ENCODE data around the gene RAC2. TPM values are rescaled to one million over a fixed set of nuclear protein-coding genes. Genes with fewer than 3 reads are reported as not detected.

RAC2 gene
- total and polyA plus RNA-seq, 3 experiments from 2014 or later = 433 to 1,206 (median 452) TPM

GRCh38 chr22:37267135-37267587, 23.1 kb upstream of the RAC2 start:
- H3K27me3 ChIP-seq (ENCODE audit: insufficient read depth, low read length, poor library complexity, severe bottlenecking) = no peaks in the 10 kb centered on the region
- Mint-ChIP-seq H3K4me1 (peaks cover 21 to 33% (median 32%) of the 10 kb centered on the region in 3 donors), H3K9me3 (peaks cover 0 to 8% (median 4%) of the 10 kb centered on the region in 5 donors), H3K27ac (peak overlapping the region; percentile 63 to 98 (median 92)), H3K4me3 (peak overlapping the region; percentile 83 to 92 (median 88)), H3K27me3 (no peaks in the 10 kb centered on the region), H3K36me3 (peaks cover 0 to 3% (median 0%) of the 10 kb centered on the region in 3 donors)
- H3K4me1 ChIP-seq (ENCODE audit: insufficient read depth, low read length) = peaks cover 25% of the 10 kb centered on the region
- no peaks in the 10 kb centered on the region for H3K36me3 ChIP-seq (ENCODE audit: insufficient read depth, low read length)
- H3K27ac ChIP-seq (ENCODE audit: low read depth, low read length) = peak overlapping the region; percentile 83
- DNase-seq = peak; percentile 59 to 77 (median 71)
- POLR2A ChIA-PET = interaction anchor here (0.6 to 1.5 kb wide), 7 partner anchors 16 to 104 kb away, joined by 3 to 7 read pairs (median 4); partner anchors contain the start of genes CYTH4 and RAC2
- peak overlapping the region; percentile 85 for H3K4me3 ChIP-seq (ENCODE audit: low read length)
- H3K9me3 ChIP-seq (ENCODE audit: low read length) = peaks cover 5% of the 10 kb centered on the region
- CTCF ChIA-PET = interaction anchor here (0.6 to 3.2 kb wide), 21 partner anchors 9 to 231 kb away, joined by 3 to 19 read pairs (median 4); partner anchors contain the start of gene CYTH4

GRCh38 chr22:37266581-37267134, 22.6 kb upstream of the RAC2 start:
- ChIA-PET POLR2A (interaction anchor here (1.5 kb wide), 1 partner anchor 24 kb away, joined by 3 read pairs; no protein-coding TSS in a partner anchor), CTCF (interaction anchor here (0.9 to 3.2 kb wide), 13 partner anchors 9 to 190 kb away, joined by 3 to 19 read pairs (median 9); no protein-coding TSS in a partner anchor)
- Histone ChIP-seq H3K4me3 (ENCODE audit: low read length) (peak overlapping the region; percentile 85), H3K9me3 (ENCODE audit: low read length) (peaks cover 5% of the 10 kb centered on the region), H3K27ac (ENCODE audit: low read depth, low read length) (peak overlapping the region; percentile 83), H3K36me3 (ENCODE audit: insufficient read depth, low read length) (no peaks in the 10 kb centered on the region), H3K27me3 (ENCODE audit: insufficient read depth, low read length, poor library complexity, severe bottlenecking) (no peaks in the 10 kb centered on the region), H3K4me1 (ENCODE audit: insufficient read depth, low read length) (peaks cover 25% of the 10 kb centered on the region)
- no peak for DNase-seq
- peak overlapping the region; percentile 44 to 98 (median 92) for H3K27ac Mint-ChIP-seq
- peaks cover 0 to 3% (median 0%) of the 10 kb centered on the region in 3 donors for H3K36me3 Mint-ChIP-seq
- peak overlapping the region in 6 of 7 donors; percentile 86 to 92 (median 89) for H3K4me3 Mint-ChIP-seq
- H3K4me1 Mint-ChIP-seq = peaks cover 21 to 33% (median 32%) of the 10 kb centered on the region in 3 donors
- peaks cover 0 to 8% (median 4%) of the 10 kb centered on the region in 5 donors for H3K9me3 Mint-ChIP-seq
- no peaks in the 10 kb centered on the region for H3K27me3 Mint-ChIP-seq

- no peak overlapping the region for H3K27ac Mint-ChIP-seq
- peaks cover 0 to 2% of the 10 kb centered on the region in 2 donors for H3K27me3 Mint-ChIP-seq
- Histone ChIP-seq H3K27ac (ENCODE audit: low read depth, low read length) (no peak overlapping the region), H3K36me3 (ENCODE audit: insufficient read depth, low read length) (no peaks in the 10 kb centered on the region), H3K4me3 (ENCODE audit: low read length) (no peak overlapping the region), H3K4me1 (ENCODE audit: insufficient read depth, low read length) (peaks cover 37% of the 10 kb centered on the region), H3K9me3 (ENCODE audit: low read length) (peaks cover 5% of the 10 kb centered on the region), H3K27me3 (ENCODE audit: insufficient read depth, low read length, poor library complexity, severe bottlenecking) (no peaks in the 10 kb centered on the region)
- peaks cover 0 to 8% (median 4%) of the 10 kb centered on the region in 5 donors for H3K9me3 Mint-ChIP-seq
- H3K4me3 Mint-ChIP-seq = no peak overlapping the region
- peaks cover 18 to 35% (median 27%) of the 10 kb centered on the region in 3 donors for H3K4me1 Mint-ChIP-seq
- CTCF ChIA-PET = interaction anchor here (1.1 to 7.9 kb wide), 7 partner anchors 22 to 303 kb away, joined by 3 to 233 read pairs (median 7); partner anchors contain the start of gene RAC2
- POLR2A ChIA-PET = interaction anchor here (0.6 kb wide), 1 partner anchor 12 kb away, joined by 7 read pairs; no protein-coding TSS in a partner anchor
- peaks cover 0 to 4% (median 0%) of the 10 kb centered on the region in 3 donors for H3K36me3 Mint-ChIP-seq
- DNase-seq = no peak
These were observed 20.2 kb upstream of the RAC2 start for GRCh38 chr22:37263966-37264887.

- POLR2A ChIA-PET = no interaction called here
- Histone ChIP-seq H3K27ac (ENCODE audit: low read depth, low read length) (no peak overlapping the region), H3K27me3 (ENCODE audit: insufficient read depth, low read length, poor library complexity, severe bottlenecking) (no peaks in the 10 kb centered on the region), H3K36me3 (ENCODE audit: insufficient read depth, low read length) (no peaks in the 10 kb centered on the region), H3K4me1 (ENCODE audit: insufficient read depth, low read length) (peaks cover 30% of the 10 kb centered on the region), H3K9me3 (ENCODE audit: low read length) (peaks cover 5% of the 10 kb centered on the region), H3K4me3 (ENCODE audit: low read length) (no peak overlapping the region)
- DNase-seq = no peak
- no peak overlapping the region for H3K4me3 Mint-ChIP-seq
- peaks cover 0 to 4% (median 0%) of the 10 kb centered on the region in 3 donors for H3K36me3 Mint-ChIP-seq
- peaks cover 0 to 2% of the 10 kb centered on the region in 2 donors for H3K27me3 Mint-ChIP-seq
- H3K27ac Mint-ChIP-seq = no peak overlapping the region
- CTCF ChIA-PET = interaction anchor here (0.7 to 7.9 kb wide), 12 partner anchors 13 to 195 kb away, joined by 3 to 233 read pairs (median 15); partner anchors contain the start of gene RAC2
- H3K4me1 Mint-ChIP-seq = peaks cover 15 to 22% (median 18%) of the 10 kb centered on the region in 3 donors
- H3K9me3 Mint-ChIP-seq = peaks cover 0 to 8% (median 4%) of the 10 kb centered on the region in 5 donors
These were observed 18.3 kb upstream of the RAC2 start for GRCh38 chr22:37262346-37262745.

- Histone ChIP-seq H3K4me1 (ENCODE audit: insufficient read depth, low read length) (peaks cover 23% of the 10 kb centered on the region), H3K9me3 (ENCODE audit: low read length) (peaks cover 5% of the 10 kb centered on the region), H3K27me3 (ENCODE audit: insufficient read depth, low read length, poor library complexity, severe bottlenecking) (no peaks in the 10 kb centered on the region), H3K36me3 (ENCODE audit: insufficient read depth, low read length) (no peaks in the 10 kb centered on the region), H3K4me3 (ENCODE audit: low read length) (no peak overlapping the region), H3K27ac (ENCODE audit: low read depth, low read length) (no peak overlapping the region)
- ChIA-PET POLR2A (interaction anchor here (1.0 to 2.4 kb wide), 4 partner anchors 17 to 62 kb away, joined by 4 to 10 read pairs (median 6); partner anchors contain the start of gene RAC2), CTCF (interaction anchor here (0.7 to 7.9 kb wide), 36 partner anchors 8 to 306 kb away, joined by 3 to 233 read pairs (median 5); partner anchors contain the start of genes IL2RB, MFNG and RAC2)
- H3K4me1 Mint-ChIP-seq = peaks cover 7 to 13% (median 10%) of the 10 kb centered on the region in 3 donors
- H3K36me3 Mint-ChIP-seq = peaks cover 0 to 3% (median 0%) of the 10 kb centered on the region in 3 donors
- peak overlapping the region in 3 of 7 donors; percentile 2 to 46 (median 41) for H3K4me3 Mint-ChIP-seq
- peaks cover 0 to 7% (median 4%) of the 10 kb centered on the region in 5 donors for H3K9me3 Mint-ChIP-seq
- peak; percentile 42 to 79 (median 57) for DNase-seq
- H3K27me3 Mint-ChIP-seq = peaks cover 0 to 4% of the 10 kb centered on the region in 2 donors
- peak overlapping the region in 7 of 8 donors; percentile 12 to 86 (median 53) for H3K27ac Mint-ChIP-seq
These were observed 16.9 kb upstream of the RAC2 start for GRCh38 chr22:37260901-37261336.

GRCh38 chr22:37260155-37260795, 16.2 kb upstream of the RAC2 start:
- Mint-ChIP-seq H3K4me3 (no peak overlapping the region), H3K36me3 (peaks cover 0 to 1% (median 0%) of the 10 kb centered on the region in 3 donors), H3K27me3 (peaks cover 0 to 5% of the 10 kb centered on the region in 2 donors), H3K27ac (peak overlapping the region in 2 of 8 donors; percentile 12 to 53), H3K9me3 (peaks cover 0 to 7% (median 4%) of the 10 kb centered on the region in 5 donors), H3K4me1 (peaks cover 7 to 13% (median 10%) of the 10 kb centered on the region in 3 donors)
- H3K4me3 ChIP-seq (ENCODE audit: low read length) = no peak overlapping the region
- no peaks in the 10 kb centered on the region for H3K36me3 ChIP-seq (ENCODE audit: insufficient read depth, low read length)
- CTCF ChIA-PET = interaction anchor here (0.7 to 7.9 kb wide), 34 partner anchors 9 to 307 kb away, joined by 3 to 233 read pairs (median 5); partner anchors contain the start of genes IL2RB, MFNG and RAC2
- POLR2A ChIA-PET = interaction anchor here (1.0 to 2.4 kb wide), 4 partner anchors 16 to 61 kb away, joined by 4 to 10 read pairs (median 6); partner anchors contain the start of gene RAC2
- no peak for DNase-seq
- no peak overlapping the region for H3K27ac ChIP-seq (ENCODE audit: low read depth, low read length)
- H3K27me3 ChIP-seq (ENCODE audit: insufficient read depth, low read length, poor library complexity, severe bottlenecking) = no peaks in the 10 kb centered on the region
- H3K4me1 ChIP-seq (ENCODE audit: insufficient read depth, low read length) = peaks cover 23% of the 10 kb centered on the region
- peaks cover 5% of the 10 kb centered on the region for H3K9me3 ChIP-seq (ENCODE audit: low read length)
